Hematopoietic multipotent progenitor cell treated with erythropoietin and hydrocortisone succinate and interleukin-3 and kit ligand, for 17 days (in vitro differentiated cells): ENCODE data around the gene FLT3.
"Not testable (repeated sequence)": the region's sequence is repeated elsewhere in the genome, so short reads cannot be mapped to it uniquely, and the experiment has no call there.

Source experiments
- DNase-seq: peaks from one replicate; pipeline ENCODE4 v3.0.0-alpha.2; 2015; ENCODE audit warnings: low spot score

FLT3 gene

GRCh38 chr13:27972478-27972820 is 127.9 kb downstream of the FLT3 start:
- DNase-seq = no peak

GRCh38 chr13:27971776-27972477 is 128.4 kb downstream of the FLT3 start:
- DNase-seq = no peak

GRCh38 chr13:27971236-27971645 is 129.1 kb downstream of the FLT3 start:
- no peak for DNase-seq

- no peak for DNase-seq
These were observed 129.8 kb downstream of the FLT3 start for GRCh38 chr13:27970382-27971235.

GRCh38 chr13:27969866-27970229 is 130.5 kb downstream of the FLT3 start:
- no peak for DNase-seq

GRCh38 chr13:27969082-27969865 is 131.1 kb downstream of the FLT3 start, which contains the start of gene CDX2:
Gene CDX2 (minus strand): TSS chr13:27969315. CDS start chr13:27969006, 309 bp downstream.
- no peak for DNase-seq

GRCh38 chr13:27968316-27969081 is 131.9 kb downstream of the FLT3 start:
- DNase-seq = no peak

DNA sequence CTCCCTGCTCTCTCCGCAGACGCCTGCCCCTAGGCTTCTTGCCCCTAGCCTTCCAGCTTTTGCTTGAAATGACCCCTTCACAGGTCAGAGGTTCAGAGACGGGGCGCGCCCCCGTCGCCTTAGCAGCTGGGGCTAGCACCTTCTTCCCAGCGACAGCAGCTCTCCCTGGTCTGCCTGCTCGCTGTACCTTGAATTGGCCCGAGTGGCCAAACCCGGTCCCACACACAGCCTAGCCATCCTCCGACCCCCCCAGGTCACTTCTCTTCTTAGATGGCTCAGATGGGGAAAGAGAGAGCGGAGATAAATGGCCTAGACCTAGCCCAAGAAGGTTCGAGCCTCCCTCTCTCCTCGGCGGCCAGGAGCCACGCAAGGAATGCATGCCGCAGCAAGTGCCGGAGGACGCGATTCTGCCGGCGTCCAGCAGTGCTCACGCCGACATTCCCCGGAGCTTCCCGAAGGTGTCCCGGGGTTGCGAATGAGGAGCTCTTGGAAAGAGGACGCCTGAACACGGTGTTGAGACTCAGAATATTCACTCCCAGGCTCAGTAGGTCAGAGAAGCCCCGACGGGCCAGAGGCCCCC is 132.6 kb downstream of the FLT3 start:
- DNase-seq = no peak

DNA sequence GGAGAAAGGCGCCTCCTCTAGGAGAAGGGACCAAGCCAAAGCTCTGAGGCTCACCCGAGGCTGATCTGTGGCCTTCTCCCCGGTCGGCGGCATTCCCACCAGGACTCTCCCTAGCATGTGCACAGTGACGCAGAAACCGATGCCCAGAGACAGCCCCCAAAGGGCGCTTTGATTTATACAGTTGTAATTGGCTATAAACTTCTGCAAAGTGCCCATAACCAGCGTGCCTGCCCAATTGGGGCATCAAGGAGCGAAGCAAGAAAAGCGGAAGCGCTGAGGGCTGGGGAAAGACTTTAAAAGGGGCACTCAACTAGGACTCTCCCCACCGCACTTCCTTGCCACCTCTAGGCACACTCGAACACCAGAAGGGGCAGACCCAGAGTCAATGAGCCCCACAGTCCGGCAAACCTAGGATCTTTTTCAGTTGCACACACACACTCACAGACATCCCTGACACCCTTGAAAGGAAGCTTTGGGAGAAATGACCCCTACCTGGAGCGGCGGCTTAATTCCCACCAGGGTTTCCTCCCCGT is 133.1 kb downstream of the FLT3 start:
- DNase-seq = no peak

GRCh38 chr13:27966641-27967202 is 133.7 kb downstream of the FLT3 start:
- no peak for DNase-seq

DNA sequence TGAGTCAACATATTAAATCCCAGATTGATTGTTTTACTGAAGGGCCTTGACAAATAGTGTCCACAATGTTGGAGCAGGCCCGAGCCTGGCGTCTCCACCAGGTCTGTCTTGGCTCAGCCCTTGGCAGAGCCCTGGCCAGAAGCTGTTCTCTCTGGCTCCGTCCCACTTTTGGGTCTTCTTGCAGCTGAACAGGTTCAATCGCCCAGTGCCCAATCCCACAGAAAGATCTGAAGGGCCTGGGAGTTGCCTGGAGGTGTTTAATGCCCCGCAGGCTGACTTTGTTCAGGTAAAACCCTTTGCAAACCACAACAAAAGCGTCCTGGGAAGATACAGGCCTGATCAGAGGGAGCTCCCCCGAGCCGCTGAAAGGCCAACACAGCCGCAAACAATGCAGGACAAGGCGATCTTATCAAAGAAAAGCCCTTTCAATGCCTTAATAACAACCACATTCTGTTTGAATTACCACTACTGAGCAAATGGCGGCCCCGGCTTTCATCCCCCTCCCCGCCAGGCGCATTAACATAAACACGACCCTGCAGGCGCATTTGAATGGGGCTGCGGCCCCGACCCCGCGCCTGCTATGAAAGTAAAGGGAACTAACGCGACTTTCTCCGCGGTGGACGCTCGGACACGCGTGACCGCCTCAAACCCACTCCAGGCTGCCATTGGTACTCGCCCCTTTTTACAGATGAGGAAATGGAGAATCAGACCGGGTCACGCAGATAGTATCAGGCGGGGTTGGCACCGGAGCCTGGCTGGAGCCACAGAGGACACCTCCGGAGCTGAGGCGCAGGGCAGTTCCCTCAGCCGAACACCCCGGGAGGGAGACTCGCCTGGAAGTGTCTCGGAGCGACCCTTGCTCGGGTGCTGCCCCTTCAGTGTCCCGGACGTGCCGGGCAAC is 134.4 kb downstream of the FLT3 start:
- no peak for DNase-seq

DNA sequence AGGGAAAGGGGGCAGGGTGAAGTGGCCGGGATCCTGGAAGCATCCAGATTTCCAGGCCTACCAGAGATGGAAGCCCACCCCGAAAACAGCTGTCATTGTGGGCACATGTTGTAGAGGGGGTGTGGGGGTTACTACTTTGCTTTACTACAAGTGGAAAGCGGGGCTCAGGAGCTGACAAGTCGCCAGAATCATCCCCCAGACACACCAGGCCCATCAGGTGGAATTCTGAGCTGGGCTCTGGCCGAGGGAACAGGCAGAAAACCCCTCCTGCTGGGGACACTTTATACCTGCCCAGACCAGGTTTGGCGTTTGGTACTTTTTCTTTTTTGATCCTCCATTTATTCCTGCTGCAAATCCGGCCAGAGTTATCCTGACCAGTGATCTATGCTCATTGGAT is 135.0 kb downstream of the FLT3 start:
- DNase-seq = no peak

DNA sequence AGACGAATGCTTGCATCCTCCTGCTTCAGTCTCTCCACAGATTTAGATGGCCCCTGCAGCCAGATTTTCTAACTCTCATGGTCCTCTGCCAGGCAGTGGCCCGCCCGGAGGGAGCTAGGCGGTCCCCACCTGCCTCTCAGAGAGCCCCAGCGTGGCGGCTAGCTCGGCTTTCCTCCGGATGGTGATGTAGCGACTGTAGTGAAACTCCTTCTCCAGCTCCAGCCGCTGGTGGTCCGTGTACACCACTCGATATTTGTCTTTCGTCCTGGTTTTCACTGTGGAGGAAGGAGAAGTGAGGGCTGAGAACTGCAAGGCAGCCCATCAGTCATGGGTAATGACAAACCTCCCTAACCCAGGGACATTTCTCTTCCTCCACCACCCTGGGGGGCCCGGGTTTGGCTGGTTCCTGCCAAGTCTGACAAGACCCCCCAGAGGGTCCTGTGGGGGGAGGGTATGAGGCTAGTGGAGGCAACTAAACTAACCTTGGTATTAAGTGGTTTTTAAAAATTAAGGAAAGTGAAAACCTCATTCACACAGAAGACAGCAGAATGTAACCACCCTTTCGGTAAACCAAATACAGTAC is 135.5 kb downstream of the FLT3 start:
- no peak for DNase-seq

DNA sequence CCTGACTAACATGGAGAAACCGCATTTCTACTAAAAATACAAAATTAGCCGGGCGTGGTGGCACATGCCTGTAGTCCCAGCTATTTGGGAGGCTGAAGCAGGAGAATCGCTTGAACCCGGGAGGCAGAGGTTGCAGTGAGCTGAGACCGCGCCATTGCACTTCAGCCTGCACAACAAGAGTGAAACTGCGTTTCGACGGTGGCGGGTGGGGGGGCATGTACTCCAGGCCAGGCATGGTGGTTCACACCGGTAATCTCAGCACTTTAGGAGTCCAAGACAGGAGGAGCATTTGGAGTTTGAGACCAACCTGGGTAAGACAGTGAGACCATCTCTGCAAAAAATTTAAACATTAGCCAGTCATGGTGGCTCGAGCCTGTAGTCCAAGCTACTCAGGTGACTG is 136.2 kb downstream of the FLT3 start:
- not testable (repeated sequence) for DNase-seq

- no peak for DNase-seq
These were observed 136.9 kb downstream of the FLT3 start for GRCh38 chr13:27963491-27963890.

DNA sequence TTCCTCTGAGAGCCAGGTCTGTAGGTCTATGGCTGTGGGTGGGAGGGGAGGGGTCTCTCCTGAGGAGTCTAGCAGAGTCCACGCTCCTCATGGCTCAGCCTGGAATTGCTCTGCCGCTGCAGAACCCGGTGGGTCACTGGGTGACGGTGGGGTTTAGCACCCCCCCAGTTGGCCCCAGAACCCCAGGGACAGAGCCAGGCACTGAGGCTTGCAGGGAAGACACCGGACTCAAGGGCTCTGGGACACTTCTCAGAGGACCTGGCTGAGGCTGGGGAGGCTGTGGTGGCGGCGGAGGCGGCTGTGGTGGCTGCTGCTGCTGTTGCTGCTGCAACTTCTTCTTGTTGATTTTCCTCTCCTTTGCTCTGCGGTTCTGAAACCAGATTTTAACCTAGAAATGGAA is 137.4 kb downstream of the FLT3 start:
- DNase-seq = no peak

- no peak for DNase-seq
These were observed 138.1 kb downstream of the FLT3 start for GRCh38 chr13:27962128-27962841.

GRCh38 chr13:27961227-27962085 is 138.9 kb downstream of the FLT3 start:
- DNase-seq = no peak
